HUES64 (cell line): ENCODE results near the gene ATG7.
"Not testable (repeated sequence)": the region's sequence is repeated elsewhere in the genome, so short reads cannot be mapped to it uniquely, and the experiment has no call there.

Experiments used
- H3K27ac ChIP-seq: 2 replicates; pipeline ENCODE4 v1.7.0; 2013; ENCODE audit warnings: low read depth, low read length, inconsistent platforms
- H3K27me3 ChIP-seq: 2 replicates; pipeline ENCODE4 v1.6.1; 2013; ENCODE audit warnings: mild to moderate bottlenecking, low read length; ENCODE audit not compliant: insufficient read depth
- H3K36me3 ChIP-seq: 2 replicates; pipeline ENCODE4 v1.6.1; 2013; ENCODE audit warnings: mild to moderate bottlenecking, low read length; ENCODE audit not compliant: insufficient read depth
- H3K4me1 ChIP-seq: 2 replicates; pipeline ENCODE4 v1.6.1; 2013; ENCODE audit warnings: mild to moderate bottlenecking, low read length, moderate library complexity; ENCODE audit not compliant: insufficient read depth
- H3K4me3 ChIP-seq: 2 replicates; pipeline ENCODE4 v1.5.1; 2013; ENCODE audit warnings: mild to moderate bottlenecking, low read length, moderate library complexity
- H3K9ac ChIP-seq: 2 replicates; pipeline ENCODE4 v1.6.1; 2013; ENCODE audit warnings: mild to moderate bottlenecking, low read depth, low read length
- H3K9me3 ChIP-seq: 2 replicates; pipeline ENCODE4 v1.6.1; 2013; ENCODE audit warnings: low read depth, low read length; ENCODE audit not compliant: insufficient read depth
- WGBS: fragments of 150-250, 120-280 bp; methylation state at CpG from one replicate; pipeline ENCODE4 v1.1.7; 2013; ENCODE audit warnings: missing lambda C conversion rate; 5-methylcytosine and 5-hydroxymethylcytosine counted together

Gene ATG7

DNA sequence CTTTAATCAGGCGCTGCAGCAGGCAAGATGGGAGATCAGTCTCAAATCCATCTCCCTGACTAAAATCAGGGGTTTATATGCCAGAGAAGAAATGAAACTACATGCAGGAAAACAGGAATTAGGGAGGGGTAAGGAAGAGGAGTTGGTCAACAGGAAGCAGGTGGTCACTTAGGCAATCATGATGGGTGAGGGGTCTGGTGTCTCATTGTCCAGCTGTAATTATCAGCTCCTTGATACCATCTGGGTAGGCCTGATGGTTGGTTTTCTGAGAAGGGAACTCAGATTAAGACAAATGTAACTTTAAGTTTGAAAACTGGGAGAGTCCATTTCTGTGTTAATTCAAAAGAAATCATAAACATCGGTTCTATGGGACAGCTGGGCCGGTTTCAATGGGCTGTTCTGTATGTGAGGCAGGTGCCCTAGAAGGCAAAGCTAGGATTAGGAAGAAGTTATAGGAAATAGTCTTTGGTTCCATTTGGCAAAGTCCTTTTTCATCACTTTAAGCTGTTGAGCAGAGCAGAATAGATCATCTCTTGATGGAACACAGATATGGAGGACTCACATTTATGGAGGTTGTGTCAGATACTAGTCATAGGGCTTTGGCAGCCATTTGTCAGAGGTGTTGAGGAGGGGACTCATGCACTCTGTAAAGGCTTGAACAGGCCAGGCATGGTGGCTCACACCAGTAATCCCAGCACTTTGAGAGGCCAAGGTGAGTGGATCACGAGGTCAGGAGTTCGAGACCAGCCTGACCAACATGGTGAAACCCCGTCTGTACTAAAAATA is 222.1 kb downstream of the ATG7 start:
- Histone ChIP-seq H3K4me1 (peaks cover 10% of the 10 kb centered on the region), H3K9ac (no peak overlapping the region), H3K36me3 (no peaks in the 10 kb centered on the region), H3K9me3 (peaks cover 5% of the 10 kb centered on the region), H3K4me3 (no peak overlapping the region), H3K27ac (no peak overlapping the region), H3K27me3 (no peaks in the 10 kb centered on the region)
- WGBS, result 94% methylated on average over 6 of the region's 6 CpGs

DNA sequence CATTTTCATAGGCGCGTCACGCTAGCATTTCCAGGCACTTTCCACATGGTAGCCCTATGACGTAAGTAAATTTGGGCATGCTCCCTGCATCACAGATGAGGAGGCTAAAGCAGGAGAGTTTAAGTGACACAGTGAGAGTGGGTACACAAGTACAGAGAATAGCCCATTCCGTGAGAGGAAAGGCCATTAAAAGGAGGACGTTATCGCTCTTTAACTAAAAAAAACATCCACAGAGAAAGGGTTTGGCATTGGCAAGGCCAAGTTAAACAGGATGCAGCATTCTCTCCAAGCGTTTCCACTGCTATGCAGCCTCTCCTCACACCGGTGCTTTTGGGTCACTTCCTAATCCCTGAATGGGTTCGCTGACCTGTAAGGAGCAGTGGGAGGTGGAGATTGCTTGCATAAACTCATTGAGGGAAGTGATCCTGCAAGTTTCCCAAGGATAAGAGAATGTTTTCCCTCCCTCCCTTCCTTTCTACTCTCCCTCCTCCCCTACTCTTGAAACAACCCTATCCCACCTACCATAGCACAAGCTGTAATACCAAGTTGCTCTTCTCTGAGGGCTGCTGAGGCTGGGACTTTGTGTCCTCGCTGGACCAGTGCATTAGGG is 223.9 kb downstream of the ATG7 start:
- H3K4me3 ChIP-seq, result no peak overlapping the region
- H3K9me3 ChIP-seq, result peaks cover 5% of the 10 kb centered on the region
- H3K36me3 ChIP-seq, result no peaks in the 10 kb centered on the region
- 49% methylated on average over 11 of the region's 11 CpGs for WGBS
- H3K27ac ChIP-seq, result peak overlapping the region; percentile 51; the same call in 1 of the 2 replicates
- H3K9ac ChIP-seq, result no peak overlapping the region
- H3K27me3 ChIP-seq, result no peaks in the 10 kb centered on the region
- peaks cover 10% of the 10 kb centered on the region for H3K4me1 ChIP-seq

DNA sequence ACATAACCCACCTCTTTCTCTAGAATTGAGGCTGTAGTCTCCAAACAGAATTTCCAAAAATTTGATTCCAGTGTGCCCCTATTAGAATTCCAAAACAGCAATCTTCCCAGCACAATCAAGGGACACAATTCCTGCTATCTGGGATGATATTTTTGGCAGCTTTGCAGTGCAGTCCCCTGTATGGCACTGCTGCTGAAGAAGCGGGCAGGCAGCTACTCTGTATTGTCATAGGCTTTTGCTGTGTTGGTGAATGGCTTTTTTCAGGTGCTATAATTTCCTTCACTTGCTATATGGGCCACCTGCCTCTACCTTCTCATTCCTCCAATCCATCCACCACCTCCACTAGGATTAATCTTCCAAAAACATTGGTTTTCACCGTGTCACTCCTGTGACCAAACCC is 226.0 kb downstream of the ATG7 start:
- H3K27ac ChIP-seq, result no peak overlapping the region
- no peaks in the 10 kb centered on the region for H3K36me3 ChIP-seq
- no peaks in the 10 kb centered on the region for H3K27me3 ChIP-seq

DNA sequence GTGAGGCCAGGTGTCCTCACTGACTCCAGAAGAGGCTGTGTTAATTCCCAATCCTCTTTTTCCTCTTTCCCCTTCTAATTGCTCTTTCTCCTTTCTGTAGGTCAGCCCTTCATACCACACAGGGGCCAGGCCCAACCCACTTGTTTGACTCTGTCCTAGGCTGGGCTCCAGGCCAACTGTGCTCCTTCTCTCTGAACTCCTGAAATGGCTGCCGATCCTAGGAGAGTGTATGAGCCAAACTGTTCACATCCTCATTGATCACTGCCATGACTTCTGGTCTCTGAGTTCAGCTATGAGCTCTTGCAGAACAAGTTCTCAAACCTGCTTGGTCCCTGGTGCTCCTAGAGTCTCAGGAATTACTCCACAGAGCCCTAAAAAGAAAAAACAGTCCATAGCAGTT is 226.4 kb downstream of the ATG7 start:
- Histone ChIP-seq H3K36me3 (no peaks in the 10 kb centered on the region), H3K27ac (no peak overlapping the region), H3K4me1 (peaks cover 10% of the 10 kb centered on the region)

More for the DNA sequence above, 226.0 kb downstream of the ATG7 start:
- no peak overlapping the region for H3K4me3 ChIP-seq
- no peak overlapping the region for H3K9ac ChIP-seq
- H3K4me1 ChIP-seq, result peaks cover 10% of the 10 kb centered on the region
- peaks cover 5% of the 10 kb centered on the region for H3K9me3 ChIP-seq
- WGBS, result 94% methylated on average over 2 of the region's 2 CpGs

GRCh38 chr3:11499144-11499543 is 226.9 kb downstream of the ATG7 start:
- WGBS, result 97% methylated on average over 6 of the region's 6 CpGs
- Histone ChIP-seq H3K27me3 (no peaks in the 10 kb centered on the region), H3K9ac (no peak overlapping the region), H3K4me3 (no peak overlapping the region), H3K4me1 (peaks cover 10% of the 10 kb centered on the region), H3K36me3 (no peaks in the 10 kb centered on the region), H3K27ac (no peak overlapping the region), H3K9me3 (no peaks in the 10 kb centered on the region)

More for the DNA sequence above, 226.4 kb downstream of the ATG7 start:
- no peaks in the 10 kb centered on the region for H3K27me3 ChIP-seq
- peaks cover 4% of the 10 kb centered on the region for H3K9me3 ChIP-seq
- 87% methylated on average over 1 of the region's 1 CpG for WGBS
- H3K4me3 ChIP-seq, result no peak overlapping the region
- H3K9ac ChIP-seq, result no peak overlapping the region

DNA sequence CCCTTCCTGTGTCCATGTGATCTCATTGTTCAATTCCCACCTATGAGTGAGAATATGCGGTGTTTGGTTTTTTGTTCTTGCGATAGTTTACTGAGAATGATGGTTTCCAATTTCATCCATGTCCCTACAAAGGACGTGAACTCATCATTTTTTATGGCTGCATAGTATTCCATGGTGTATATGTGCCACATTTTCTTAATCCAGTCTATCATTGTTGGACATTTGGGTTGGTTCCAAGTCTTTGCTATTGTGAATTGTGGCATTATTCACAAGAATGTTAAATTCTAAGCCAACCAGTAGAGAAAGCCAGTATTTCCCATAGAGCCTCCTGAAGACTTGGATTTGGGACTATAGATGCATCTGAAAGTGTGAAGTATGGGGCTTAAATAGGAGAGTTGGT is 230.2 kb downstream of the ATG7 start:
- not testable (repeated sequence) for H3K27ac ChIP-seq, H3K9me3 ChIP-seq, H3K9ac ChIP-seq, H3K4me1 ChIP-seq, H3K27me3 ChIP-seq, H3K4me3 ChIP-seq, H3K36me3 ChIP-seq
- no CpG with 5 or more reads among the region's 3 CpGs for WGBS

GRCh38 chr3:11507719-11508118 is 235.5 kb downstream of the ATG7 start:
- no peaks in the 10 kb centered on the region for H3K36me3 ChIP-seq
- no peak overlapping the region for H3K27ac ChIP-seq
- no peaks in the 10 kb centered on the region for H3K27me3 ChIP-seq
- peaks cover 24% of the 10 kb centered on the region for H3K4me1 ChIP-seq
- no peak overlapping the region for H3K4me3 ChIP-seq
- H3K9ac ChIP-seq, result no peak overlapping the region
- H3K9me3 ChIP-seq, result no peaks in the 10 kb centered on the region

DNA sequence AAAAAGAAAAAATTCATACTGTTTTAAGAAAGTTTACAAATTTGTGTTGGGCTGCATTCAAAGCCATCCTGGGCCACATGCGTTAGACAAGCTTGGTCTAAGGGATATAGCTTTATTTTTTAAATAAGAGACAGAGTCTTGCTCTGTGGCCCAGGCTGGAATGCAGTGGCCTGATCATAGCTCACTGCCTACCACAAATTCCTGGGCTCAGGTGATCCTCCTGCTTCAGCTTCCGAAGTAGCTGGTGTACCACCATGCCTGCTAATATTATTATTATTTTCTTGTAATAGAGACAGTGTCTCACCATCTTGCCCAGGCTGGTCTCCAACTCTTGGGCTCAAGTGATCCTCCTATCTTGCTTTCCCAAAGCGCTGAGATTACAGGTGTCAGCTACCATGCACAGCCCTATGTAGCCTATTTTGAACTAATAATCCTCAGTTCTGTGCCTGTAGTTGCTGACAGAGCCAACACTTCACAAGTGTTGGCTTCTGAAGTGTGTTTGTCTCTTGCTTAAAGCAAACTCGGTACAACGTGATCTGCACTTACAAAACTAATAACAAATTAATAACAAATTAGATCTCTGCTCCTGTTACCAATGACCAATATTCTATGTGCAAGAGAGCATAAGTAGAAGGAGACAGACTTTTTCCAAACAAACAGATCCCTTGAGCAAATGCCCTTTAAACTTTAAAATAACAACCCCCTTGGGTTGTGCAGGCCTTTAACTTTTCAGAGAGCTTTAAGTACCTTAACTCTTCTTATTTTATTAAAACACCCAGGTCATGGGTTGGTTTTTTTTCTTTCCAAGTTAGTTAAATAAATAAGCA is 236.4 kb downstream of the ATG7 start:
- Histone ChIP-seq H3K4me3 (no peak overlapping the region), H3K27me3 (no peaks in the 10 kb centered on the region), H3K9me3 (no peaks in the 10 kb centered on the region), H3K27ac (peak overlapping the region; percentile 2; the same call in 1 of the 2 replicates), H3K4me1 (peaks cover 24% of the 10 kb centered on the region), H3K9ac (0 out of 2 replicates have a peak overlapping the region, but pooled peaks have one; percentile 7), H3K36me3 (no peaks in the 10 kb centered on the region)
- WGBS, result 78% methylated on average over 4 of the region's 5 CpGs

- Histone ChIP-seq H3K9ac (peak overlapping the region; percentile 26; the same call in 1 of the 2 replicates), H3K27me3 (no peaks in the 10 kb centered on the region), H3K4me3 (no peak overlapping the region), H3K36me3 (no peaks in the 10 kb centered on the region), H3K4me1 (peaks cover 28% of the 10 kb centered on the region), H3K27ac (peak overlapping the region; percentile 17), H3K9me3 (no peaks in the 10 kb centered on the region)
- WGBS, result 40% methylated on average over 9 of the region's 9 CpGs
These were observed 237.2 kb downstream of the ATG7 start for GRCh38 chr3:11509173-11510000.

DNA sequence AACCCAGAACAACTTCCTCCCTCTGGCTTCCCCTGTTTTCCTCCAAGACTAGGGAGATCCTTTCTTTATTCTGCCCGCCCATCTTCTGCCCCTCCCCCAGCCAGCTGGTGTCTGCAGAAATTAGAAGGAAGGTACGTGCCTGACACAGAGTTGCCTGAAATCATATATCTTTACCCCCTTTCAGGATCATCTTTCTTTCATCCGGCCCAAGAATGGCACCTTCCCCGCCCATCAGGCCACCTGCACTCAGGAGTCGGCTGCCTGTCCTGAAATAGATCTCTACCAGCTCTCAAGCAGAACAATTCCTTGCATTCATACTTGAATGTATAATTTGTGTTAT is 237.8 kb downstream of the ATG7 start:
- H3K9ac ChIP-seq, result no peak overlapping the region
- no peak overlapping the region for H3K4me3 ChIP-seq
- no peaks in the 10 kb centered on the region for H3K36me3 ChIP-seq
- no peak overlapping the region; the same call in 1 of the 2 replicates for H3K27ac ChIP-seq
- 45% methylated on average over 5 of the region's 5 CpGs for WGBS
- H3K27me3 ChIP-seq, result no peaks in the 10 kb centered on the region
- H3K4me1 ChIP-seq, result peaks cover 28% of the 10 kb centered on the region
- no peaks in the 10 kb centered on the region for H3K9me3 ChIP-seq
